NCI-H510A treated with DMSO at 0.1 percent for 48 hours (cell line): Measurements from ENCODE around the gene RNF150.

ENCODE experiments used
- DNase-seq: peaks from one replicate; lab custom pipeline; 2025; lab: John Stamatoyannopoulos, UW

RNF150 gene

DNA sequence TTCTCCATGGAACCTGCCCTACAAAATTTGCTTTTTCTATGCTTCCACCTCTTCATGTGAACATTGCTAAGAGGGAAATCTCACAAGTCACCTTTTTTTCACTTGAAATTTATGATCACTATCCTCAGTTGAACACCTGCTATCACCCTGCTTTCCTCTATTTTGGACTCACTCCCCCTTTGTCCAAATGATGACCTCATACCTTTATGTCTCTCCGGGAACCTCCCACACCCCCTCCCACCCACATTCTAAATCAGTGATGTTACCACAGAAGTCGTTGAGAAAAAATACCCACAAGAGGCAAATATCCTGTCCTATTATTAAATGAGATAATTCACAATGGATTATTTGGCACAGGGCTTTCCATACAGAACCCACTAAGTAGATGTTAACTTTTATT lies 156.5 kb downstream of the RNF150 start:
- no peak for DNase-seq

GRCh38 chr4:140971077-140971792 lies 162.0 kb downstream of the RNF150 start:
- DNase-seq = no peak

GRCh38 chr4:140969296-140969695 lies 164.0 kb downstream of the RNF150 start:
- DNase-seq = no peak

- no peak for DNase-seq
Measured at GRCh38 chr4:140968371-140968770, 164.9 kb downstream of the RNF150 start.

DNA sequence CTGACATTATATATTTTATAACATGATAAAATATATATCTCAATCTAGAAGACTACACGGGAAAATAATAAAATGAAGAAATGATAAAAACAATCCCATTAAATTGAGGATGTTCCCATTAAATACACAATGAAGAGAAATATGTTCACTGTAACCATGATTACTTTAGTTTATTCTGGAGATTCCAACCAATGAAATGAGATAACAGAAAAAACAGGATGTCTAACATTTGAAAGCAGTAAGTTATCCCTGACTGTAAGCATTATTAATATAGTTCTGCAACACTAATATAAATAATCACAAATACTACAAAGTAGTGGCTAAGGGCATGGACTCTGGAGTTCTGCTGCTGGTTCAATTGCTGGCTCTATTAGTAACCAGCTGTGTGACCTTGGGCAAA lies 169.4 kb downstream of the RNF150 start:
- no peak for DNase-seq

- DNase-seq = no peak
Measured at GRCh38 chr4:140955641-140956040, 177.6 kb downstream of the RNF150 start.

DNA sequence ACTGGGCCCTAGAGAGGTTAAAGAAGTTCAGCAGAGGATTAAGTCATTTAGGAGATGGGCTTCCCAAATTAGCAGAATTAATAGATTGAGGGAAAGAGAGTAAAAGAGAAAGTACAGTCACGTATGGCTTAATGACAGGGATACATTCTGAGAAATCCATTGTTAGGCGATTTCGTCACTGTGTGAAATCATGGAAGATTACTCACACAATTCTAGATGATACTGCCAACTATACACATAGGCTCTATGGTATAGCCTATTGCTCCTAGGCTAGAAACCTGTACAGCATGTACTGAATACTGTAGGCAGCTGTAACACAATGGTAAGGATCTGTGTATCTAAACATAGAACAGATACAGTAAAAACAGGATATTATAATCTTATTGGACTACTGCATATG lies 180.6 kb downstream of the RNF150 start:
- no peak for DNase-seq

- no peak for DNase-seq
Measured at GRCh38 chr4:140947506-140947905, 185.8 kb downstream of the RNF150 start.

DNA sequence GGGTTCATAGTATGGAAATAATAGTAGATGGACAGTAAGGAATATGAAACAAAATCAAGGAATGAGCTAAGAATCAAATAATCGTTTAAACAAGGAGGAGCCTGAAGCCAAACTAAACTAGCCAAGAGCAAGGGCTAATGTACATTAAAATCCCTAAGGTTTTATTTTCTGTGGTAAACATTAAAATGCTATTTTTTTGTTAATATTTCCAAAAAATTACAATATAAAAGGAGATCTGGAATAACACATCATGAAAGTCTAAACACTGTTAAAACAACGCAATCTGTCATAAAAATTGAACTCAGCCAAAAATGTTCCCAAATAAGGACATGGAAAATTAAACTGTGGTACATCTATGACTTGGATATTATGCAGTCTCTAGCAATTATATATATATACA lies 188.2 kb downstream of the RNF150 start:
- DNase-seq = no peak

- no peak for DNase-seq
Measured at GRCh38 chr4:140944572-140944971, 188.7 kb downstream of the RNF150 start.

DNA sequence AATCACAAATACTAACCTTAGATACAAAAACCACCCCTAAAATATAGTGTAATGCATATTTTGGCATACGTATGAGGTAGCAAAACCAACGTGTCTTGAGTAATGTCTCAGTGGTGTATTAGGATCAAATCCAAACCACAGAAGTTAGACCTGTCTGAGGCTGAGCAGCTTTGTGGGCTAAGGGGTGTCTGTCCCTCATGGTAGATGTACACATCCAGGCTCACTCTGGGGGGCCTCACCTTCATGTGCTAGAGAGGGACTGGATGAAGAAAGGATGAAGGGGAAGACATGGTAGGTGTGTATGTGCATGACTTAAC lies 189.1 kb downstream of the RNF150 start:
- no peak for DNase-seq

GRCh38 chr4:140943486-140944198 lies 189.6 kb downstream of the RNF150 start:
- DNase-seq = no peak

DNA sequence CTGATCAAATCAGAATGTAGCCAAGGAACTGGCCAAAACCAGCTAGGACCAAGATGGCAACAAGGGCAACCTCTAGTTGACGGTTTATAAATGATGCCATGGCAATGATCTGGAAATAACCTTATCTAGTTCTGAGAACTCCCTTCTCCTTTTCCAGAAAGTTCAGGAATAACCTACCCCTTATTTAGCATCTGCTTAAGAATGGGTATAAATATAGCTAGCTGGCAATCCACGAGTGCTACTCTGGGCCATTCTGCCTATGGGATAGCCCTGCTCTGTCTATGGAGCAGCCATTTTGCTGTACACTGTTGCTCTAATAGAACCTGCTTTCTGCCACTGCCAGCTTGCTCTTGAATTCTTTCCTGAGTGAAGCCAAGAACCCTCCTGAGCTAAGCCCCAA lies 192.7 kb downstream of the RNF150 start:
- DNase-seq = no peak

DNA sequence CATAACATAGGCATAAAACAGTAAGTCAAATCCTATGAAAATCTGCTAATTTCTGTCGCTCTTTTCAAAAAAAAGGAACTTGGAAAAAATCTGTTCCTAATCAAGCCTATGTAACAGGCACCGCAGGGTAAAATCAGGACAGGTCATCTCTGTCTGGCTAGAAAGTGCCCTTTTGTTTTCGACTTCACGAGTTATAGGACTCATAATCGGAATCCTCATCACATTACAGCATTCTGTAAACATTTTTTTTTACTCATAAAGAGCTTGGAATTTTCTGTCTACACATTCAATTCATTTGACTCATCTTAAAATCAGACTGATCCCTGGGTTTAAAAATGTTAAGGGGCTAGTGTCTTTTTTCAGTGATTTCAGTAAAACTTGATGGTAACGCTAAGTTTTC lies 195.4 kb downstream of the RNF150 start:
- no peak for DNase-seq

GRCh38 chr4:140935254-140935653 lies 198.0 kb downstream of the RNF150 start:
- no peak for DNase-seq

DNA sequence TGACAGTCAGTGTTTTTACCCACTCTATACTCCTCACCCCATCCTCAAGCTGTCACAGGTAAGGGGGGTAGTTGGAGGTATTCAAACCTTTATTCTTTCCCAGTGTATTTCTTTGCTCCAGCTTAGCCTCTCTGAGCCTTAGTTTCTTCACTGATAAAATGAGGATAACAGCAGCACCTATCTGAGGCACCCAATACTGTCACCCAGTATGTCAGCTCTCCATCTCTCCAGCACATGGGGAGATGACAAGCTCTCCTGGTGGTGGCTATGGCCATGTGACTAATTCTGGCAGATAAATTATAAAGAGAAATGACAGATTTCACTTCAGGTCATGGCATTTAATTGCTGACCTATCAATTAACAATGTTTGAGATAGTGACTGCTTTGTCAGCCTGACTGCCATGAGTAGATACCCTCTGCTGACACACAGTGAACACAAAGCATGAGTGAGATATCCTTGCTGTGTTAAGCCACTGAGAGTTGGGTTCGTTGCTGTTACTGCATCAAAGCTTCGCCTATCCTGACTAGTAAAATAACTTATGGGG lies 200.7 kb downstream of the RNF150 start:
- no peak for DNase-seq

GRCh38 chr4:140931911-140932310 lies 201.4 kb downstream of the RNF150 start:
- no peak for DNase-seq

- DNase-seq = no peak
Measured at GRCh38 chr4:140930557-140930956, 202.7 kb downstream of the RNF150 start.

GRCh38 chr4:140930011-140930410 lies 203.3 kb downstream of the RNF150 start:
- no peak for DNase-seq

DNA sequence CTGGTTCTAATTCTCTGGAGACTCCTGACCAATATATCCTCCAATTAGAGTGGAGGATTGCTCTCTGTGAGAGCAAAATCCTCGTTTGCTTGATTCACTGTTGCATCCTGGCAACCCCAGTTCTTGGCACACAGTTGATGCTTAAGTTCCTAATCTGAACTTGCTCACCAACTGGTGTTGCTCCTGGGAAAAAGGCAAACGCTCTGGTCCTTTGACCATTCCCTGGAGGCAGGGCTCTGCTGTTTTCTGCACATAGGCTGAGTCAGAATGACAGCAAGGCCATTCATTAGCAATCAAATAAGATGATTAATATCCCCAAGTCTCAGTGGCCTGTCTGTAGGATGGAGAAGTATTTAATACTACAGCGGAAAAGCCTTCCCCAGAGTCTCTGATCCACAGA lies 204.4 kb downstream of the RNF150 start:
- no peak for DNase-seq

- DNase-seq = no peak
Measured at GRCh38 chr4:140926672-140927071, 206.6 kb downstream of the RNF150 start.

GRCh38 chr4:140925417-140925816 lies 207.9 kb downstream of the RNF150 start:
- DNase-seq = no peak

DNA sequence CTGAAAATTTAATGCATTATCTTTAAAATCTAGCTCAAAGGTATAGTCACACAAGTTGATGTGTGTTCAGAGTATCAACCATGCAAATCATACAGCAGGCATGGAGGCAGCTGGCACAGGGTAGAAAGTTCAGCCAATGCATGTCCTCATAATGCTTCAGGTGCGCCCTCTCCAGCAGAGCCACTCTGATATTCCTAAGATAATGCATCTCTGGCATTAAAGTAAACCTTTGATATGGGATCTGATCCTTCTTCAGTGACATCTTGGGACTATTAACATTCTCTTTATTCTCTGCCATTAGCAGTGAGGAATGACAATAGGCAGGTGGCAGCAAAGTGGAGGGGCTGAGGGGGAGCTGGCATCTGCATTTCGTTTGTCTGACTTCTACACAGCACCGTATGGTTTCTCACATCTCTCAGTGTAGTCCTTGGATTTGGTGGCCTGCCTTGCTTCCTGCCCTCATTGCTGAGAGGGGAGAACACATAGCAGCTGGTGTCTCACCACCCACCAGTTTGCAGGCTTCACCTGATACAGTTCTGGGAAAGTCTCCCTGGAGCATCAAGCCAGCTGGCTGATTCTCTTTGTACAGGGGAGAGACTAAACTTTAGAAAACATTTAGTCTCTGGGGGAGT lies 208.4 kb downstream of the RNF150 start:
- no peak for DNase-seq
